GM12873 (cell line): ENCODE data around the gene KPNA1.

ENCODE experiments used
- CTCF ChIP-seq: IDR thresholded peaks from 2 replicates; pipeline ENCODE4 v1.5.1; 2012; ENCODE audit warnings: low read depth, mild to moderate bottlenecking, moderate library complexity, low read length, control low read depth; ENCODE audit not compliant: insufficient read depth; ENCODE audit errors: missing control alignments

KPNA1 gene

GRCh38 chr3:122475316-122475715 is 39.4 kb downstream of the KPNA1 start:
- no peak for TF ChIP-seq CTCF

DNA sequence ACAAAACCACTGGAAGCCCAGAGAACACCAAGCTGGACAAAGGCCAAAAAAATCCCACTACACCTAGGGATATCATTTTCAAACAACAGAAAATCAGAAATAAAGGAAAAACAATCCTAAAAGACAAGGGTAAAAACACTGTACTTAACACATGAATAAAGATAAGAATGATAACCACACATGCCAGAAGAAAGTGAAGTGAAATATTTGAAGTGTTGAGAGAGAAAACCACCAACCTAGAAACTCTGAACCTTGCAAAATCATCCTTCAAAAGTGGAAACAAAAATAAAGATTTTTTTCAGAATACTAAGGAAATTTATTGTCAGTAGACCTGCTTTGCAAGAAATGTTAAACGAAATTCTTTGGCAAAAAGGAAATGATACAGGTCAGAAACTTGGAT is 45.1 kb downstream of the KPNA1 start:
- no peak for TF ChIP-seq CTCF

GRCh38 chr3:122468896-122469533 is 45.7 kb downstream of the KPNA1 start:
- no peak for TF ChIP-seq CTCF

DNA sequence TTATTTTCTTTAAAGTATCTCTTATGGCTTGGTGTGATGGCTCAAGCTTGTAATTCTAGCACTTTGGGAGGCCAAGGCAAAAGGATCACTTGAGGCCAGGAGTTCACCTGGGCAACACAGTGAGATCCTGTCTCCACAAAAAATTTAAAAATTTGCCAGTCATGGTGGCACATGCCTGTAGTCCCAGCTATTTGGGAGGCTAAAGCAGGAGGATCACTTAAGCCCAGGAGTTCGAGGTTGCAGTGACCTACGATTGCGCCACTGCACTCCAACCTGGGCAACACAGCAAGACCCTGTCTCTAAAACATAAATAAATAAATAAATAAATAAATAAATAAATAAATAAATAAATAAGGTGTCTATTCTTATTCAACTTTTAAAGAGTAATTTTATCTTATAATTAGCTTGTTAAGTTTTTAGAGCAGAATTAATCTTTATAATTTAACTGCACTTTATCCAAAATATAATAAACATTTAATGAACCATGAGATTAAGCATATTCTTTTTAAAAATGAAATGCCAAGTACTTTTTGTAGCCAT is 48.0 kb downstream of the KPNA1 start:
- TF ChIP-seq CTCF = no peak

DNA sequence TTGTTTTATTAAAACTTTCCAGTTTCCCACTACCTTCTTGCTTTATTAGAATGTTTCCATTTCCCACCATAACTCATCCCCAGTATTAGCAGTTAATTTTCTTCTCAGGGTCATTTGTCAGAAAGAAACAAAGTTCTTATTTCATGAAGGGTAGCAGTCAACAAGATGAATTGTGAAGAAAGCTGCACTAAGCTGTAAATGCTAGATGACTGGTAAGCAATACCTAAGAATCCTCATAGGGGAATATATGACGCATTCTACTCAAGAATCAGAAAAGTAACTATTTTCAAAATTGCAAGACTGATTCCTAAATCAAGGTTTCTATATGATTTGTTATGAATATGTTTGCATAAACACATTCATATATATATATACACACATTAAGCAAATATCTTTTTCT is 50.1 kb downstream of the KPNA1 start:
- TF ChIP-seq CTCF = no peak

- TF ChIP-seq CTCF = no peak
Observed at GRCh38 chr3:122462406-122462805, 52.3 kb downstream of the KPNA1 start.

DNA sequence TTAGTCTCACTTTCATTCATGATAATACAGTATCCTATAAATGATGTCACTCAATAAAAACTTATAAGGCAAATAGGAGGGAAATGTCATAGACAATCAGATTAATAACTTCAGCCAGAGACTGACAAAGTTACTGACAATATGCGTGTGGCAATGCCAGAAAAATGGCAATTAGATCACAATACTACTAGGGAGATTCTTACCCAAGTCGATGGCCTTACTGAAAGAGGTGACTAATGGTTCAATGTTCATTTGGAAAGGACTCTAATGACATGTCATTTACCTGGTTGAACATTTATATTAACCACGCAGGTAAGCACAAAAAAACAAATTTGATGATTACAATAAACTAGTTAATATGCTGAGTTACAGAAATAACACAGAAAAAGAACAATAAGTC is 52.9 kb downstream of the KPNA1 start:
- TF ChIP-seq CTCF = no peak

DNA sequence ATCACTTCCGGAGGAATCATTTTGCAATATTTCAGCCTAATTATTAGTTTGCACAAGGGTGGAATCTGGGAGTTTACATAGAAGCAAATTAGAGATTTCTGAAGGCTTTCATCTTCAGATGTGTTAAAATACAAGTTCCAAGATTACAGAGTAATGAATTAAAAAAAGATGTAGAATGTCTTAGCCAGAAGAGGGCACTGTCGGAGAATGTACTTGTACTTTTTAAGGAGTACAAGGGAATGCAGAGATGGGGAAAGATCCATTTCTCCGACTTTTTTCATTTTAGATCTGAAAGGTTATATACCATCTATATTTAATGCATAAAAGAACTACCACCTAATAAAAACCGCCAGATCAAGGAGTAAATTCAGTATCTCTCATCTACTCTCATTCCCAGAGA is 55.7 kb downstream of the KPNA1 start:
- TF ChIP-seq CTCF = no peak
